ENCODE data around the gene PMAIP1. TPM values are rescaled to one million over a fixed set of nuclear protein-coding genes. Genes with fewer than 3 reads are reported as not detected.

PMAIP1 gene
- total and polyA plus RNA-seq, 4 donors: 0.08 to 5.5 (median 0.25) TPM

DNA sequence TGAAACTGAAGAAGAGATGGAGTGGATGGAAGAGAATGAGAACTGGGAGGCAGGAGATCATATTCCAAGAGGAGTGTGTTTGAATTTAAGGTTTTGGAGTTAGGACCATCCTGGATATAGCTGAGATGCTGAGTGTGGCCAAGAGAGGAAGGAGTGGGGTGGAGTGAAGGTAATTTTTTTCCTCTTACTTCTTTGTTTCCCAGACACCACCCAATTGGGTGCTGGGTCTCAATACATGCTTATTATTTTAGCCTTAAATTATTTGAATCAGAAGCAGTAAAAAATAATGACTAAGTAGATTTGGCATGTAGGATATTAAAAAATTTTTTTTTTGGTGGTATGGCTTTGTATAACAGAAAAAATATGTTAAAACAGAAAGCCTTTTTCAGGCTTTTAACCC lies 39.3 kb downstream of the PMAIP1 start:
- no peak overlapping the region for H3K27ac ChIP-seq (ENCODE audit: low read depth in 1 of 2, low read length in 2 of 2)
- no peaks in the 10 kb centered on the region for H3K4me1 ChIP-seq (ENCODE audit: control insufficient read depth in 4 of 4, insufficient read depth in 4 of 4, low read length in 3 of 4)
- no peak for TF ChIP-seq NR2F2 (IDR thresholded peaks at IDR 0.05)
- no peak for TF ChIP-seq FOXA1 (IDR thresholded peaks at IDR 0.05)
- no peak for TF ChIP-seq CTCF (IDR thresholded peaks at IDR 0.05; ENCODE audit: low read depth, low read length, missing input control)
- TF ChIP-seq RAD21 (IDR thresholded peaks at IDR 0.05): no peak
- H3K9ac ChIP-seq (ENCODE audit: low read depth in 1 of 2, low read length in 2 of 2): no peak overlapping the region
- H3K4me3 ChIP-seq (ENCODE audit: low read depth in 1 of 3, low read length in 3 of 3): no peak overlapping the region
- no peaks in the 10 kb centered on the region for H3K27me3 ChIP-seq (ENCODE audit: control insufficient read depth in 4 of 4, insufficient read depth in 4 of 4, low read length in 3 of 4)
- H3K36me3 ChIP-seq (ENCODE audit: control insufficient read depth in 4 of 4, insufficient read depth in 3 of 4, low read depth in 1 of 4, low read length in 3 of 4): no peaks in the 10 kb centered on the region
- no peaks in the 10 kb centered on the region for H3K9me3 ChIP-seq (ENCODE audit: control insufficient read depth in 4 of 4, low read length in 3 of 4)
- DNase-seq (ENCODE audit: low spot score): no peak

- DNase-seq (ENCODE audit: low spot score): no peak
- no peaks in the 10 kb centered on the region for H3K27me3 ChIP-seq (ENCODE audit: control insufficient read depth in 4 of 4, insufficient read depth in 4 of 4, low read length in 3 of 4)
- H3K4me1 ChIP-seq (ENCODE audit: control insufficient read depth in 4 of 4, insufficient read depth in 4 of 4, low read length in 3 of 4): no peaks in the 10 kb centered on the region
- no peaks in the 10 kb centered on the region for H3K36me3 ChIP-seq (ENCODE audit: control insufficient read depth in 4 of 4, insufficient read depth in 3 of 4, low read depth in 1 of 4, low read length in 3 of 4)
- no peak for TF ChIP-seq FOXA2 (IDR thresholded peaks at IDR 0.05)
- no peak for TF ChIP-seq CTCF (IDR thresholded peaks at IDR 0.05; ENCODE audit: low read depth, low read length, missing input control)
- TF ChIP-seq GABPA (IDR thresholded peaks at IDR 0.05 in 1 of 2, conservative IDR thresholded peaks at IDR 0.05 in 1 of 2): no peak
- no peak for TF ChIP-seq NR2F2 (IDR thresholded peaks at IDR 0.05)
- no peak for TF ChIP-seq EGR1 (IDR thresholded peaks at IDR 0.05; ENCODE audit: low read depth in 2 of 2)
- TF ChIP-seq JUND (IDR thresholded peaks at IDR 0.05): no peak
- TF ChIP-seq RXRA (IDR thresholded peaks at IDR 0.05): no peak
- TF ChIP-seq YY1 (IDR thresholded peaks at IDR 0.05): no peak
- TF ChIP-seq TAF1 (conservative IDR thresholded peaks at IDR 0.05): no peak
- WGBS: 67% methylated on average over 2 of the region's 2 CpGs
- no peak overlapping the region for H3K9ac ChIP-seq (ENCODE audit: low read depth in 1 of 2, low read length in 2 of 2)
- H3K4me3 ChIP-seq (ENCODE audit: low read depth in 1 of 3, low read length in 3 of 3): no peak overlapping the region
- H3K9me3 ChIP-seq (ENCODE audit: control insufficient read depth in 4 of 4, low read length in 3 of 4): no peaks in the 10 kb centered on the region
- no peak overlapping the region for H3K27ac ChIP-seq (ENCODE audit: low read depth in 1 of 2, low read length in 2 of 2)
These were observed 40.3 kb downstream of the PMAIP1 start for GRCh38 chr18:59940068-59940467.

DNA sequence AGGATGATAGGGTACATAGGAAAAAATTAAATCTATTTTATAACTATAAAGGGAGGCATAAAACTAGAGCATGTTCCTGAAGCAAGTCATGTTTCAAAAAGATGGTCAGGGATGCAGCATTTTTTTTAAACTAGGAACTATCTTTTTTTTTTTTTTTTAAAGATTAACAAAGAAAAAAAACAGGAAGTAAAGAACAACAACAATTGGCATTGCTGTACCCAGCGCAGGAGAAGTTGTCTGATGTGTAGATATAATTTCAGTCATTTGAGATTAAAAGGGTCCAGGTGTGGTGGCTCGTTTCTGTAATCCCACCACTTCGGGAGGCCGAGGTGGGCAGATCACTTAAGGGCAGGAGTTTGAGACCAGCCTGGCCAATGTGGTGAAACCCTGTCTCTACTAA lies 41.5 kb downstream of the PMAIP1 start:
- Histone ChIP-seq H3K27me3 (ENCODE audit: control insufficient read depth in 4 of 4, insufficient read depth in 4 of 4, low read length in 3 of 4) (no peaks in the 10 kb centered on the region), H3K36me3 (ENCODE audit: control insufficient read depth in 4 of 4, insufficient read depth in 3 of 4, low read depth in 1 of 4, low read length in 3 of 4) (no peaks in the 10 kb centered on the region), H3K9me3 (ENCODE audit: control insufficient read depth in 4 of 4, low read length in 3 of 4) (no peaks in the 10 kb centered on the region), H3K9ac (ENCODE audit: low read depth in 1 of 2, low read length in 2 of 2) (no peak overlapping the region), H3K4me3 (ENCODE audit: low read depth in 1 of 3, low read length in 3 of 3) (no peak overlapping the region), H3K27ac (ENCODE audit: low read depth in 1 of 2, low read length in 2 of 2) (no peak overlapping the region), H3K4me1 (ENCODE audit: control insufficient read depth in 4 of 4, insufficient read depth in 4 of 4, low read length in 3 of 4) (no peaks in the 10 kb centered on the region)
- DNase-seq (ENCODE audit: low spot score): no peak
- WGBS: 81% methylated on average over 4 of the region's 4 CpGs
- no peak for TF ChIP-seq SP1 (IDR thresholded peaks at IDR 0.05)
- no peak for TF ChIP-seq FOXA1 (IDR thresholded peaks at IDR 0.05)
- TF ChIP-seq, protein P1, sequence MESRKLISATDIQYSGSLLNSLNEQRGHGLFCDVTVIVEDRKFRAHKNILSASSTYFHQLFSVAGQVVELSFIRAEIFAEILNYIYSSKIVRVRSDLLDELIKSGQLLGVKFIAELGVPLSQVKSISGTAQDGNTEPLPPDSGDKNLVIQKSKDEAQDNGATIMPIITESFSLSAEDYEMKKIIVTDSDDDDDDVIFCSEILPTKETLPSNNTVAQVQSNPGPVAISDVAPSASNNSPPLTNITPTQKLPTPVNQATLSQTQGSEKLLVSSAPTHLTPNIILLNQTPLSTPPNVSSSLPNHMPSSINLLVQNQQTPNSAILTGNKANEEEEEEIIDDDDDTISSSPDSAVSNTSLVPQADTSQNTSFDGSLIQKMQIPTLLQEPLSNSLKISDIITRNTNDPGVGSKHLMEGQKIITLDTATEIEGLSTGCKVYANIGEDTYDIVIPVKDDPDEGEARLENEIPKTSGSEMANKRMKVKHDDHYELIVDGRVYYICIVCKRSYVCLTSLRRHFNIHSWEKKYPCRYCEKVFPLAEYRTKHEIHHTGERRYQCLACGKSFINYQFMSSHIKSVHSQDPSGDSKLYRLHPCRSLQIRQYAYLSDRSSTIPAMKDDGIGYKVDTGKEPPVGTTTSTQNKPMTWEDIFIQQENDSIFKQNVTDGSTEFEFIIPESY (IDR thresholded peaks at IDR 0.05): no peak
- no peak for TF ChIP-seq TAF1 (conservative IDR thresholded peaks at IDR 0.05)
- TF ChIP-seq, protein P2, sequence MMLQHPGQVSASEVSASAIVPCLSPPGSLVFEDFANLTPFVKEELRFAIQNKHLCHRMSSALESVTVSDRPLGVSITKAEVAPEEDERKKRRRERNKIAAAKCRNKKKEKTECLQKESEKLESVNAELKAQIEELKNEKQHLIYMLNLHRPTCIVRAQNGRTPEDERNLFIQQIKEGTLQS (IDR thresholded peaks at IDR 0.05): no peak
- no peak for TF ChIP-seq YY1 (IDR thresholded peaks at IDR 0.05)
- TF ChIP-seq JUND (IDR thresholded peaks at IDR 0.05): no peak
- TF ChIP-seq HNF4G (IDR thresholded peaks at IDR 0.05): no peak
- no peak for TF ChIP-seq CTCF (IDR thresholded peaks at IDR 0.05; ENCODE audit: low read depth, low read length, missing input control)
- no peak for TF ChIP-seq REST (IDR thresholded peaks at IDR 0.05)

Measured in liver (tissue), 9 donors.